Stomach (tissue), 9 donors: ENCODE results near the gene SLC35E2B. TPM values are rescaled to one million over a fixed set of nuclear protein-coding genes. Genes with fewer than 3 reads are reported as not detected.

Experiments used
- DNase-seq, 2 donors: peaks; one replicate each; pipeline versions ENCODE4 v3.0.0 to v3.0.0-alpha.2; 2013 to 2019
- H3K27ac ChIP-seq, 5 donors: fragments of 200-600 bp in 4 of 5; sonication (generic) in 4 of 5; one replicate each; pipeline ENCODE4 v1.5.1; 2013 to 2019; ENCODE audit warnings: mild to moderate bottlenecking in 1 of 5, moderate library complexity in 1 of 5
- H3K27me3 ChIP-seq, 3 donors: fragments of 200-600 bp; sonication (generic); one replicate each; pipeline ENCODE4 v1.5.1; 2017 to 2019; ENCODE audit warnings: mixed run types in 1 of 3
- H3K36me3 ChIP-seq, 4 donors: fragments of 200-600 bp; sonication (generic); 1 replicate in 3 of 4; 2 replicates in 1 of 4; pipeline ENCODE4 v1.5.1; 2016 to 2019
- H3K4me1 ChIP-seq, 4 donors: fragments of 200-600 bp; sonication (generic); one replicate each; pipeline ENCODE4 v1.5.1; 2016 to 2019
- H3K4me3 ChIP-seq, 4 donors: fragments of 200-600 bp; sonication (generic) in 3 of 4; one replicate each; pipeline ENCODE4 v1.5.1; 2016 to 2019; ENCODE audit warnings: mild to moderate bottlenecking in 1 of 4
- H3K9me3 ChIP-seq, 4 donors: fragments of 200-600 bp; sonication (generic); one replicate each; pipeline ENCODE4 v1.5.1; 2016 to 2019
- CTCF ChIP-seq, 7 experiments: fragments of 450-650 bp in 4 of 7; fragments of 200-600 bp in 3 of 7; sonication (generic) in 3 of 7; IDR thresholded peaks; one replicate each; pipeline ENCODE4 v1.5.1; 2016 to 2019; ENCODE audit warnings: antibody characterized with exemption in 7 of 7, control low read depth in 2 of 7, mild to moderate bottlenecking in 1 of 7
- EP300 ChIP-seq: sonication (generic); formaldehyde crosslinking; IDR thresholded peaks from one replicate; pipeline ENCODE4 v1.6.1; 2017; ENCODE audit warnings: antibody characterized with exemption
- POLR2A ChIP-seq, 4 donors: fragments of 450-650 bp; IDR thresholded peaks; one replicate each; pipeline ENCODE4 v1.6.1; 2016; ENCODE audit warnings: antibody characterized with exemption in 4 of 4, control low read depth in 2 of 4, mild to moderate bottlenecking in 1 of 4, moderate library complexity in 1 of 4
- POLR2AphosphoS5 ChIP-seq, 3 donors: sonication (generic); formaldehyde crosslinking; IDR thresholded peaks; one replicate each; pipeline ENCODE4 v1.6.1; 2016; ENCODE audit warnings: antibody characterized with exemption in 3 of 3
- WGBS, 5 donors: extraction: QIAGEN DNeasy Blood & Tissue Kit in 3 of 5; methylation state at CpG; one replicate each; pipeline versions ENCODE4 v1.1.5 to v1.1.7; 2013 to 2018; 5-methylcytosine and 5-hydroxymethylcytosine counted together
- intact Hi-C: fragments of 100-400 bp; cut with DNase I; formaldehyde crosslinking; loops from one replicate; pipeline ENCODE4 v1.15.1; 2023; ENCODE audit warnings: low total_unique reads
- polyA plus RNA-seq, 3 donors: library from polyadenylated mRNA; stranded (reverse); fragments of 200-250 nt; gene quantifications; one replicate each; pipeline ENCODE4 v1.2.3, GENCODE V29; 2013
- total RNA-seq, 5 donors: library from RNA; depleted of rRNA; stranded (reverse); fragments of >200 nt; gene quantifications; one replicate each; pipeline versions ENCODE4 v1.1.0 to v1.2.3, GENCODE V29; 2014 to 2016
- donor health status: healthy with polysubstance abuse.
- donor health status: Bipolar disorder and iron deficiency.
- donor health status: healthy.

Gene SLC35E2B
- total and polyA plus RNA-seq, 8 donors: 11.2 to 105 (median 21.3) TPM

- H3K9me3 ChIP-seq: no peaks in the 10 kb centered on the region
- intact Hi-C loops: no loop called here
- H3K4me1 ChIP-seq: peaks cover 23 to 56% (median 43%) of the 10 kb centered on the region in 4 donors
- WGBS, 5 donors: 0% methylated on average over 17 to 107 of the region's 107 CpGs
- peaks cover 0 to 20% (median 11%) of the 10 kb centered on the region in 4 donors for H3K36me3 ChIP-seq
- H3K27me3 ChIP-seq: no peaks in the 10 kb centered on the region
- peak; percentile 97 to 99 for DNase-seq
- H3K4me3 ChIP-seq: peak within 1 kb of the TSS; percentile 88 to 98 (median 93)
- no peak for TF ChIP-seq POLR2A (IDR thresholded peaks at IDR 0.05)
- peak; percentile 80 to 89 (median 85) for TF ChIP-seq POLR2AphosphoS5 (IDR thresholded peaks at IDR 0.05)
- peak within 1 kb of the TSS; percentile 99 to 100 (median 100) for H3K27ac ChIP-seq
Measured at GRCh38 chr1:1615256-1616044, 77.1 kb downstream of the SLC35E2B start, which contains the start of gene MIB2. MIB2 (plus strand) TSS chr1:1615500; CDS start chr1:1623453, 7,953 bp downstream.

- peak overlapping the region; percentile 88 to 98 (median 93) for H3K4me3 ChIP-seq
- peak overlapping the region; percentile 99 to 100 (median 100) for H3K27ac ChIP-seq
- no peaks in the 10 kb centered on the region for H3K27me3 ChIP-seq
- H3K4me1 ChIP-seq: peaks cover 23 to 51% (median 41%) of the 10 kb centered on the region in 4 donors
- H3K36me3 ChIP-seq: peaks cover 0 to 20% (median 11%) of the 10 kb centered on the region in 4 donors
- WGBS, 5 donors: 0 to 1% (median 1%) methylated on average over 23 of the region's 23 CpGs
- intact Hi-C loops: no loop called here
- H3K9me3 ChIP-seq: no peaks in the 10 kb centered on the region
- DNase-seq: no peak
- TF ChIP-seq POLR2A (IDR thresholded peaks at IDR 0.05): no peak
- TF ChIP-seq POLR2AphosphoS5 (IDR thresholded peaks at IDR 0.05): no peak
- no peak for TF ChIP-seq EP300
- no peak for TF ChIP-seq CTCF (IDR thresholded peaks at IDR 0.05)
Measured at GRCh38 chr1:1614954-1615255, 77.7 kb downstream of the SLC35E2B start.

GRCh38 chr1:1614204-1614953 lies 78.2 kb downstream of the SLC35E2B start:
- Histone ChIP-seq H3K27me3 (no peaks in the 10 kb centered on the region), H3K36me3 (peaks cover 0 to 18% (median 11%) of the 10 kb centered on the region in 4 donors), H3K9me3 (no peaks in the 10 kb centered on the region), H3K27ac (peak overlapping the region; percentile 99 to 100 (median 100)), H3K4me1 (peaks cover 23 to 47% (median 38%) of the 10 kb centered on the region in 4 donors), H3K4me3 (peak overlapping the region; percentile 88 to 98 (median 93))
- TF ChIP-seq CTCF (IDR thresholded peaks at IDR 0.05) (no peak), POLR2AphosphoS5 (IDR thresholded peaks at IDR 0.05) (peak in 1 of 3 donors; percentile 20)
- 7 to 16% (median 8%) methylated on average over 29 to 30 of the region's 30 CpGs for WGBS, 5 donors
- intact Hi-C loops: no loop called here
- DNase-seq: peak; percentile 40 to 89

GRCh38 chr1:1613509-1614082 lies 79.0 kb downstream of the SLC35E2B start:
- Histone ChIP-seq H3K36me3 (peaks cover 0 to 10% (median 9%) of the 10 kb centered on the region in 4 donors), H3K4me3 (peak overlapping the region; percentile 88 to 98 (median 93)), H3K27ac (peak overlapping the region in 3 of 5 donors; percentile 99 to 100 (median 100)), H3K9me3 (no peaks in the 10 kb centered on the region), H3K27me3 (no peaks in the 10 kb centered on the region), H3K4me1 (peaks cover 23 to 47% (median 37%) of the 10 kb centered on the region in 4 donors)
- DNase-seq: no peak
- WGBS, 5 donors: 35 to 49% (median 43%) methylated on average over 11 of the region's 11 CpGs
- intact Hi-C loops: no loop called here
- TF ChIP-seq EP300 (no peak), CTCF (IDR thresholded peaks at IDR 0.05) (no peak), POLR2A (IDR thresholded peaks at IDR 0.05) (no peak), POLR2AphosphoS5 (IDR thresholded peaks at IDR 0.05) (no peak)
